Neural crest cell (in vitro differentiated cells): ENCODE results near the gene NELL1. TPM values are rescaled to one million over a fixed set of nuclear protein-coding genes. Genes with fewer than 3 reads are reported as not detected.

Source experiments
- DNase-seq: peaks from one replicate; pipeline ENCODE4 v3.0.0; 2021; ENCODE audit warnings: low read depth, mixed read lengths, low spot score
- H3K27ac Mint-ChIP-seq: one replicate; pipeline ENCODE4 v1.8.0; 2021; ENCODE audit warnings: mild to moderate bottlenecking, mixed read lengths; ENCODE audit not compliant: unreplicated experiment
- H3K27me3 Mint-ChIP-seq: 2 replicates; pipeline ENCODE4 v1.8.0; 2021; ENCODE audit warnings: low read depth, mild to moderate bottlenecking, mixed read lengths
- H3K36me3 Mint-ChIP-seq: 2 replicates; pipeline ENCODE4 v1.8.0; 2021; ENCODE audit warnings: low read depth, mild to moderate bottlenecking, mixed read lengths
- H3K4me1 Mint-ChIP-seq: 2 replicates; pipeline ENCODE4 v1.8.0; 2021; ENCODE audit warnings: mixed read lengths
- H3K4me3 Mint-ChIP-seq: one replicate; pipeline ENCODE4 v1.8.0; 2021; ENCODE audit warnings: mild to moderate bottlenecking, mixed read lengths
- H3K9me3 Mint-ChIP-seq: 2 replicates; pipeline ENCODE4 v1.8.0; 2021; ENCODE audit warnings: mixed read lengths
- CTCF ChIP-seq: fragments of 200-600 bp; sonication (generic); conservative IDR thresholded peaks from 2 replicates; pipeline ENCODE4 v1.5.0; 2021; ENCODE audit warnings: antibody characterized with exemption, mild to moderate bottlenecking
- total RNA-seq: library from RNA; stranded (reverse); gene quantifications from 2 replicates; pipeline ENCODE4 v1.2.1, GENCODE V29; 2021

Gene NELL1
- total RNA-seq, 1 donor from 2014 or later: 0.51 TPM

GRCh38 chr11:21321530-21321929 is 652.1 kb downstream of the NELL1 start:
- Mint-ChIP-seq H3K9me3 (no peaks in the 10 kb centered on the region), H3K36me3 (no peaks in the 10 kb centered on the region), H3K27ac (no peak overlapping the region), H3K27me3 (peaks cover 5% of the 10 kb centered on the region), H3K4me3 (no peak overlapping the region), H3K4me1 (no peaks in the 10 kb centered on the region)
- DNase-seq: no peak
- TF ChIP-seq CTCF: no peak

GRCh38 chr11:21323617-21324016 is 654.2 kb downstream of the NELL1 start:
- DNase-seq: no peak
- TF ChIP-seq CTCF: peak; percentile 37
- Mint-ChIP-seq H3K4me3 (no peak overlapping the region), H3K27me3 (peaks cover 5% of the 10 kb centered on the region), H3K4me1 (no peaks in the 10 kb centered on the region), H3K36me3 (no peaks in the 10 kb centered on the region), H3K27ac (no peak overlapping the region), H3K9me3 (peaks cover 2% of the 10 kb centered on the region)

- no peak for TF ChIP-seq CTCF
- Mint-ChIP-seq H3K4me3 (no peak overlapping the region), H3K4me1 (no peaks in the 10 kb centered on the region), H3K27ac (no peak overlapping the region), H3K9me3 (no peaks in the 10 kb centered on the region), H3K36me3 (no peaks in the 10 kb centered on the region), H3K27me3 (peaks cover 3% of the 10 kb centered on the region)
- DNase-seq: no peak
Measured at GRCh38 chr11:21343204-21343603, 673.8 kb downstream of the NELL1 start.

GRCh38 chr11:21346361-21346760 is 677.0 kb downstream of the NELL1 start:
- Mint-ChIP-seq H3K4me3 (no peak overlapping the region), H3K36me3 (no peaks in the 10 kb centered on the region), H3K4me1 (no peaks in the 10 kb centered on the region), H3K9me3 (no peaks in the 10 kb centered on the region), H3K27ac (no peak overlapping the region), H3K27me3 (peaks cover 5% of the 10 kb centered on the region)
- no peak for TF ChIP-seq CTCF
- DNase-seq: no peak

GRCh38 chr11:21350613-21351012 is 681.2 kb downstream of the NELL1 start:
- peaks cover 8% of the 10 kb centered on the region for H3K27me3 Mint-ChIP-seq
- no peak for TF ChIP-seq CTCF
- no peaks in the 10 kb centered on the region for H3K4me1 Mint-ChIP-seq

GRCh38 chr11:21353425-21353824 is 684.0 kb downstream of the NELL1 start:
- DNase-seq: no peak
- TF ChIP-seq CTCF: no peak
- peaks cover 14% of the 10 kb centered on the region for H3K27me3 Mint-ChIP-seq

More at GRCh38 chr11:21350613-21351012, 681.2 kb downstream of the NELL1 start:
- Mint-ChIP-seq H3K36me3 (no peaks in the 10 kb centered on the region), H3K9me3 (no peaks in the 10 kb centered on the region), H3K27ac (no peak overlapping the region), H3K4me3 (no peak overlapping the region)
- DNase-seq: no peak

More at GRCh38 chr11:21353425-21353824, 684.0 kb downstream of the NELL1 start:
- no peaks in the 10 kb centered on the region for H3K4me1 Mint-ChIP-seq
- no peaks in the 10 kb centered on the region for H3K36me3 Mint-ChIP-seq
- H3K27ac Mint-ChIP-seq: no peak overlapping the region
- no peak overlapping the region for H3K4me3 Mint-ChIP-seq
- peaks cover 4% of the 10 kb centered on the region for H3K9me3 Mint-ChIP-seq
